ENCODE data around the gene TANGO6. TPM values are rescaled to one million over a fixed set of nuclear protein-coding genes. Genes with fewer than 3 reads are reported as not detected.
A peak's percentile ranks its signal among the peaks of the same experiment; 100 is the strongest.

TANGO6 gene
- total RNA-seq, 1 donor from 2014 or later = 12.2 TPM

- DNase-seq (ENCODE audit: low spot score) (no peak), ATAC-seq (no peak)
Measured at GRCh38 chr16:68860978-68861892, 17.9 kb downstream of the TANGO6 start.

GRCh38 chr16:68866933-68867332 is 23.6 kb downstream of the TANGO6 start:
- DNase-seq (ENCODE audit: low spot score) = no peak

GRCh38 chr16:68869492-68870088 is 26.3 kb downstream of the TANGO6 start:
- DNase-seq (ENCODE audit: low spot score) (no peak), ATAC-seq (no peak)

More at GRCh38 chr16:68866933-68867332, 23.6 kb downstream of the TANGO6 start:
- no peak for ATAC-seq

GRCh38 chr16:68873635-68874471 is 30.5 kb downstream of the TANGO6 start:
- ATAC-seq = peak; percentile 78
- DNase-seq (ENCODE audit: low spot score) = no peak

GRCh38 chr16:68875871-68876270 is 32.5 kb downstream of the TANGO6 start:
- ATAC-seq = no peak
- no peak for DNase-seq (ENCODE audit: low spot score)

- ATAC-seq (no peak), DNase-seq (ENCODE audit: low spot score) (no peak)
Measured at GRCh38 chr16:68883685-68884084, 40.4 kb downstream of the TANGO6 start.

GRCh38 chr16:68884401-68884800 is 41.1 kb downstream of the TANGO6 start:
- no peak for DNase-seq (ENCODE audit: low spot score)
- no peak for ATAC-seq

- ATAC-seq = peak; percentile 74
Measured at GRCh38 chr16:68884861-68885720, 41.8 kb downstream of the TANGO6 start.

GRCh38 chr16:68887107-68887506 is 43.8 kb downstream of the TANGO6 start:
- DNase-seq (ENCODE audit: low spot score) = no peak
- ATAC-seq = no peak

More at GRCh38 chr16:68884861-68885720, 41.8 kb downstream of the TANGO6 start:
- no peak for DNase-seq (ENCODE audit: low spot score)

GRCh38 chr16:68889508-68890150 is 46.3 kb downstream of the TANGO6 start:
- DNase-seq (ENCODE audit: low spot score) (no peak), ATAC-seq (no peak)

GRCh38 chr16:68892214-68892613 is 48.9 kb downstream of the TANGO6 start:
- ATAC-seq (peak; percentile 57), DNase-seq (ENCODE audit: low spot score) (peak; percentile 79)

- ATAC-seq (no peak), DNase-seq (ENCODE audit: low spot score) (no peak)
Measured at GRCh38 chr16:68892898-68893297, 49.6 kb downstream of the TANGO6 start.

GRCh38 chr16:68893710-68894705 is 50.7 kb downstream of the TANGO6 start:
- peak; percentile 84 for DNase-seq (ENCODE audit: low spot score)
- peak; percentile 73 for ATAC-seq

GRCh38 chr16:68894714-68895113 is 51.4 kb downstream of the TANGO6 start:
- peak; percentile 52 for ATAC-seq
- DNase-seq (ENCODE audit: low spot score) = no peak

- no peak for ATAC-seq
Measured at GRCh38 chr16:68898026-68898425, 54.7 kb downstream of the TANGO6 start.

GRCh38 chr16:68900009-68900408 is 56.7 kb downstream of the TANGO6 start:
- ATAC-seq = peak; percentile 88
- peak; percentile 69 for DNase-seq (ENCODE audit: low spot score)

More at GRCh38 chr16:68898026-68898425, 54.7 kb downstream of the TANGO6 start:
- DNase-seq (ENCODE audit: low spot score) = no peak

- DNase-seq (ENCODE audit: low spot score) (no peak), ATAC-seq (peak; percentile 81)
Measured at GRCh38 chr16:68902003-68902968, 59.0 kb downstream of the TANGO6 start.

Data from left lobe of liver (tissue), 2 donors.